Measurements from ENCODE around the gene NUSAP1. TPM values are rescaled to one million over a fixed set of nuclear protein-coding genes. Genes with fewer than 3 reads are reported as not detected.

The NUSAP1 gene
- total RNA-seq, 1 experiment from 2014 or later: 158 TPM

- Histone ChIP-seq H3K23me2 (ENCODE audit: insufficient read length, low read depth, low read length, poor library complexity, severe bottlenecking) (peaks cover 10% of the 10 kb centered on the region), H2BK120ac (ENCODE audit: low read depth, low read length, poor library complexity, severe bottlenecking) (no peak overlapping the region), H3K79me1 (ENCODE audit: insufficient read depth, low read depth, low read length, poor library complexity, severe bottlenecking) (no peaks in the 10 kb centered on the region), H3K79me2 (ENCODE audit: insufficient read depth, low read length) (peaks cover 12% of the 10 kb centered on the region; the same call in 1 of the 2 replicates), H3K9ac (ENCODE audit: extremely low read depth, insufficient read length, low read length) (peak overlapping the region; percentile 84), H3K56ac (ENCODE audit: insufficient read length, low read depth, low read length) (no peak overlapping the region), H2BK15ac (ENCODE audit: low read depth, low read length) (no peak overlapping the region), H4K8ac (replicated peaks; ENCODE audit: insufficient read length, low read depth, low read length) (no peak overlapping the region), H3K14ac (ENCODE audit: insufficient read depth, low read length) (peak overlapping the region; percentile 65; the same call in 1 of the 2 replicates), H3K27ac (ENCODE audit: insufficient read length, low read depth, low read length) (peak overlapping the region; percentile 9), H3T11ph (ENCODE audit: low read length) (no peak overlapping the region), H2AFZ (ENCODE audit: low read length) (no peak overlapping the region), H2BK20ac (ENCODE audit: low read depth, low read length, poor library complexity, severe bottlenecking) (no peak overlapping the region), H3K4me1 (ENCODE audit: insufficient read depth, low read length) (no peaks in the 10 kb centered on the region), H3K23ac (ENCODE audit: insufficient read length, low read depth, low read length) (no peak overlapping the region), H3K18ac (ENCODE audit: insufficient read length, low read depth, low read length) (peak overlapping the region; percentile 66), H4K5ac (ENCODE audit: insufficient read length, low read depth, low read length) (no peak overlapping the region), H3K9me3 (ENCODE audit: control insufficient read depth, low read depth, low read length) (no peaks in the 10 kb centered on the region), H2AK5ac (ENCODE audit: insufficient read length, low read length) (no peak overlapping the region), H3K4ac (ENCODE audit: low read depth, low read length) (no peak overlapping the region; the same call in 1 of the 2 replicates), H4K20me1 (ENCODE audit: control insufficient read depth, insufficient read depth, insufficient read length) (no peaks in the 10 kb centered on the region), H3K27me3 (ENCODE audit: insufficient read depth, low read length) (no peaks in the 10 kb centered on the region), H2BK12ac (ENCODE audit: insufficient read length, low read depth, low read length) (no peak overlapping the region), H2BK5ac (ENCODE audit: insufficient read length, low read length) (no peak overlapping the region), H3K4me2 (ENCODE audit: insufficient read depth, insufficient read length, low read length) (peak overlapping the region; percentile 73), H4K91ac (ENCODE audit: insufficient read length, low read depth, low read length) (no peak overlapping the region)
- no peaks in the 10 kb centered on the region for H3K27me3 Mint-ChIP-seq (ENCODE audit: low read depth)
- peak overlapping the region; percentile 99 to 100 for H3K4me3 Mint-ChIP-seq
- peaks cover 10 to 33% (median 17%) of the 10 kb centered on the region in 3 experiments for H3K36me3 Mint-ChIP-seq (ENCODE audit: insufficient read depth in 1 of 3, low read depth in 3 of 3)
- no peaks in the 10 kb centered on the region for H3K9me3 Mint-ChIP-seq
- TF ChIP-seq CTCF (conservative IDR thresholded peaks at IDR 0.05): no peak
- DNase-seq: no peak
- no CpG with 5 or more reads among the region's 26 CpGs for WGBS (ENCODE audit: extremely low coverage, insufficient read length, low lambda C conversion rate)
- peak overlapping the region; percentile 98 to 100 (median 99) for H3K27ac Mint-ChIP-seq
- H3K4me1 Mint-ChIP-seq: peaks cover 15 to 23% of the 10 kb centered on the region in 2 experiments
Observed at GRCh38 chr15:41333026-41333562, 413 bp downstream of the NUSAP1 start.
